Left ventricle myocardium inferior (tissue), 1 donor: Measurements from ENCODE around the gene LAMTOR2. TPM values are rescaled to one million over a fixed set of nuclear protein-coding genes. Genes with fewer than 3 reads are reported as not detected.

Source experiments
- DNase-seq: peaks from one replicate; pipeline ENCODE4 v3.0.0-alpha.2; 2020
- H3K27ac ChIP-seq: fragments of 200-600 bp; replicated peaks from 2 replicates; pipeline ENCODE4 v1.8.0; 2021
- H3K27me3 ChIP-seq: fragments of 200-600 bp; 2 replicates; pipeline ENCODE4 v1.8.0; 2021; ENCODE audit warnings: low read depth
- H3K36me3 ChIP-seq: fragments of 200-600 bp; 2 replicates; pipeline ENCODE4 v1.8.0; 2021
- H3K4me1 ChIP-seq: fragments of 200-600 bp; 2 replicates; pipeline ENCODE4 v1.8.0; 2021
- H3K4me3 ChIP-seq: fragments of 200-600 bp; 2 replicates; pipeline ENCODE4 v1.8.0; 2021; ENCODE audit warnings: mild to moderate bottlenecking, moderate library complexity
- H3K9me3 ChIP-seq: fragments of 200-600 bp; replicated peaks from 2 replicates; pipeline ENCODE4 v1.8.0; 2021
- intact Hi-C: fragments of 100-400 bp; cut with micrococcal nuclease; formaldehyde crosslinking; loops from one replicate; pipeline ENCODE4 v1.11.0; 2022
- total RNA-seq: library from RNA; stranded (reverse); fragmentation: NEBNext Ultra II Directional; extraction: Animal tissue kit (Norgen Biotek cat#: 25700); gene quantifications from one replicate; pipeline ENCODE4 v1.2.1, GENCODE V29; 2021
- TF ChIP-seq, protein P1 (sequence below): fragments of 200-600 bp; IDR thresholded peaks from 2 replicates; pipeline ENCODE4 v1.8.0; 2021; ENCODE audit warnings: antibody characterized with exemption, mild to moderate bottlenecking, borderline replicate concordance
- donor health status: DM: no; HTN: yes; CAD: no; lungs with severe emphysema.

Gene LAMTOR2
- total RNA-seq, 1 donor from 2014 or later, result 55.0 TPM

DNA sequence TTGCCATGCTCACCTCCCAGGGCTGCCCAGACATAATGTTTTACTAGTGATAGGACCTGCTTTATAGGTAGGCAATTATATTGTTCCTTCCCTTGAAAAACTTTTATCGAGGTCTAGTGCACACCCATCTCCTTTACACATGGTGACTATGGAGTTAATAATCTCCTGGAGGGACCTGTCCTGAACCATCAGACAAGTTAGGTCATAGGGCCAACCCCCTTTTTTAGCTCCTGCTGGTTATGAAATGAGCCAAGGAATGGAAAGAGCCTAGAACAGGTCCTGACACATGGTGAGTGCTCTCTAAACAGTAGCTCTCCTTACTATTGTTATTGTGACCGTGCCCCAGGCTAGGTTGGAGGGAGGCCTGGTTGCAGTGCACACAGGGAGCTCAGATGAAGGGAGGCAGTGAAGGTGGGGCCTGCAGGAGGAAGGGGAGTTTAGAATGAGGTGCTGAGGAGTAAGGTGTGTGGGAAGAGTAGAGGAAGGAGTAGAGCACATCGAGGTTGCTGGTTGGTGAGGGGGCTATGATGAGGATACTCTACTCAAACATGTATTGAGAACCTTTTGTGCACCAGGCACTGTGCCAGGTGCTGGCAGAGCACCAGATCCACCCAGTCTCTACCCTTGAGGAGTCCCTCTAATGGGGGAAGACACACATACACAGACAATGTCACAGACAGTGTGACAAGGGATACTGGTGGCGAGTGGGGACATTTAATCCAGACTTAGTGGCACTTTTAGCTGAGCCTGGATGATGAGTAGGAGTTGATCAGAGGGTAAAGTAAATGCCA lies 45.8 kb downstream of the LAMTOR2 start:
- Histone ChIP-seq H3K4me1 (peaks cover 76% of the 10 kb centered on the region), H3K27ac (peak overlapping the region; percentile 14), H3K36me3 (no peaks in the 10 kb centered on the region), H3K9me3 (no peaks in the 10 kb centered on the region), H3K4me3 (no peak overlapping the region), H3K27me3 (no peaks in the 10 kb centered on the region)
- no peak for DNase-seq
- TF ChIP-seq, protein P1, sequence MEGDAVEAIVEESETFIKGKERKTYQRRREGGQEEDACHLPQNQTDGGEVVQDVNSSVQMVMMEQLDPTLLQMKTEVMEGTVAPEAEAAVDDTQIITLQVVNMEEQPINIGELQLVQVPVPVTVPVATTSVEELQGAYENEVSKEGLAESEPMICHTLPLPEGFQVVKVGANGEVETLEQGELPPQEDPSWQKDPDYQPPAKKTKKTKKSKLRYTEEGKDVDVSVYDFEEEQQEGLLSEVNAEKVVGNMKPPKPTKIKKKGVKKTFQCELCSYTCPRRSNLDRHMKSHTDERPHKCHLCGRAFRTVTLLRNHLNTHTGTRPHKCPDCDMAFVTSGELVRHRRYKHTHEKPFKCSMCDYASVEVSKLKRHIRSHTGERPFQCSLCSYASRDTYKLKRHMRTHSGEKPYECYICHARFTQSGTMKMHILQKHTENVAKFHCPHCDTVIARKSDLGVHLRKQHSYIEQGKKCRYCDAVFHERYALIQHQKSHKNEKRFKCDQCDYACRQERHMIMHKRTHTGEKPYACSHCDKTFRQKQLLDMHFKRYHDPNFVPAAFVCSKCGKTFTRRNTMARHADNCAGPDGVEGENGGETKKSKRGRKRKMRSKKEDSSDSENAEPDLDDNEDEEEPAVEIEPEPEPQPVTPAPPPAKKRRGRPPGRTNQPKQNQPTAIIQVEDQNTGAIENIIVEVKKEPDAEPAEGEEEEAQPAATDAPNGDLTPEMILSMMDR, result no peak
- intact Hi-C loops, result no loop called here

DNA sequence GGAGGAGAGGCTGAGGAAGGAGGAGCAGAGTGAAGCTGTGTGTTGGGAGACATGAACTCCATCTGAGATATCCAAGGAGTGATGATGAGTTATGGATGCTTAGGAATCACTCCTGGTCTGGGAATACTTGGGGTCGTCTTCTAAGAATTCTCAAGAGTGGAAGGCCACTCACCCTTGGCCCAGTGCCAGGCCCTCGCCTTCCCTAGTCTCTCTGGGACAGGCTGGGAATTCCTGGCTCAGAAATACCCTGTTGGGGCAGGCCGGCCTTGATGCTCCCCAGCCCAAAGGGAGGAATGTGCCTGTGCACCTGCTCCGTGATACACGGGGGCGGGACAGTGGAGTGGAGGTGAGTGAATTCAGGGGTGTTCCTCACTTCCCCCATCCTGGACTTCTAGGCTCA lies 47.3 kb downstream of the LAMTOR2 start:
- Histone ChIP-seq H3K9me3 (no peaks in the 10 kb centered on the region), H3K4me1 (peaks cover 76% of the 10 kb centered on the region), H3K27ac (peak overlapping the region; percentile 98), H3K36me3 (no peaks in the 10 kb centered on the region), H3K4me3 (no peak overlapping the region), H3K27me3 (no peaks in the 10 kb centered on the region)
- DNase-seq, result peak; percentile 49
- TF ChIP-seq, protein P1, result no peak
- intact Hi-C loops, result no loop called here

DNA sequence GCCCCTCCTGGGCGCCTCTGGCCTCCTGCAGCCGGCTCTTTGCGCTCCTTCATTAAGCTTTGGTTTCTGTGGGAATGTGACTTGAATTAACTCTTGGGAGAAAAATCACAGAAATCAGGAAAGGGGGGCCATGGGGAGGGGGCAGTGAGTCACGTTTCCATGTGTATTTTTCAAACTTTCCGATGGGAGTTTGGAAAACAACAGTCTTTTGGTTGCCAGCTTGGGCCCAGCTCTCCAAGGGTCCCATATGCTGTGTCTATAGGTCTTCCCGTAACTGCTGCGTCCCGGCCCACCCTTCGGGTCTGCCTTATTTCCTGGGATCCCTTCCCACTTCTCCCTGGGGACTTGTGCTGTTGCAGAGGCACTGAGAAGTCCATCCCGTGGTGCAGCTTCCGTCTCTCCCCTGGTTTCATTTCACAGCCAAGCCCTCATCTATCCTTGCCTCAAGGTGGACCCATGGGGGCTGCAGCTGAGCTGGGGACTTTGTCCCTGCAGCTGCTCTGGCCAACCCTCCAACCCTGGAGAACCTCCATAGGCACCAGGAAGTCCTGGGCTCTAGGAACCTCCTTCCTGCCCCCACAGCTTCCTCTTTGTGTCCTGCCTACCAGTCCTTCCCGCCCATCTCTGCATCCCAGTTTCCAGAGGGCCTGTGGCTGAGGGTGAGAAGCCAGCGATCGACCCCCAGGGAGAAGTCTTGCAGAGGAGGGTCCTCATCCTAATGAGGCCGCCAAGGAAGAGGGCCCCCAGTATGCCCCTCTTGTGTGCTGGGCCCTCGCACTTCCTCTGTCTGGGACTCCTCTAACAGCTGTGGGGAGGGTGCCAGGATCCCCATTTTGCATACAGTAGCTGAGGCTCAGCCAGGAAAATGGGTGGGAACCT lies 48.3 kb downstream of the LAMTOR2 start:
- TF ChIP-seq, protein P1, result no peak
- H3K27ac ChIP-seq, result peak overlapping the region; percentile 98
- no peaks in the 10 kb centered on the region for H3K27me3 ChIP-seq
- H3K9me3 ChIP-seq, result no peaks in the 10 kb centered on the region
- H3K4me3 ChIP-seq, result peak overlapping the region; percentile 28
- H3K36me3 ChIP-seq, result no peaks in the 10 kb centered on the region
- H3K4me1 ChIP-seq, result peaks cover 78% of the 10 kb centered on the region
- intact Hi-C loops, result no loop called here
- DNase-seq, result no peak

DNA sequence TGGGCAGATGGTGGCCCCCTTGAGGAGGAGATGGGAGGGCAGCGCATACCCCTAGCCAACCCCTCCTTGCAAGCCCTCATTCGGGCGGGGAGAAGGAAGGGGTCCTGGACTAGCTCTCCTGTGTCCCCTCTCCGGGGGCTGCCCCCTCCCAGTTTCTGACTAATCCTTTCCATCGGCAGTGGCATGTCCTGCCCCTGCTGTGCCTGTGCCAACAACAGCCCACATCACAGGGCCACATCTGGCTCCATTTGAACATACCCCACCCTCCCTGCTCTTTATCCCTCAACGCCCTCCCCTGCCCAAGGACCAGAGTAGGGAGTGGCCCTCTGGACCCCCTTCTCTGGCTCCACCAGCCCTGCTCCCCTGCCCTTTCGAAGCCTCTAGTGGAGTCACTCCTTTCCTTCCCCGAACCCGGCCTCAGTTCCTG lies 49.0 kb downstream of the LAMTOR2 start:
- Histone ChIP-seq H3K9me3 (no peaks in the 10 kb centered on the region), H3K4me1 (peaks cover 84% of the 10 kb centered on the region), H3K36me3 (no peaks in the 10 kb centered on the region), H3K27me3 (no peaks in the 10 kb centered on the region), H3K27ac (peak overlapping the region; percentile 98), H3K4me3 (peak overlapping the region; percentile 28)
- no peak for DNase-seq
- intact Hi-C loops, result no loop called here
- TF ChIP-seq, protein P1, result no peak

DNA sequence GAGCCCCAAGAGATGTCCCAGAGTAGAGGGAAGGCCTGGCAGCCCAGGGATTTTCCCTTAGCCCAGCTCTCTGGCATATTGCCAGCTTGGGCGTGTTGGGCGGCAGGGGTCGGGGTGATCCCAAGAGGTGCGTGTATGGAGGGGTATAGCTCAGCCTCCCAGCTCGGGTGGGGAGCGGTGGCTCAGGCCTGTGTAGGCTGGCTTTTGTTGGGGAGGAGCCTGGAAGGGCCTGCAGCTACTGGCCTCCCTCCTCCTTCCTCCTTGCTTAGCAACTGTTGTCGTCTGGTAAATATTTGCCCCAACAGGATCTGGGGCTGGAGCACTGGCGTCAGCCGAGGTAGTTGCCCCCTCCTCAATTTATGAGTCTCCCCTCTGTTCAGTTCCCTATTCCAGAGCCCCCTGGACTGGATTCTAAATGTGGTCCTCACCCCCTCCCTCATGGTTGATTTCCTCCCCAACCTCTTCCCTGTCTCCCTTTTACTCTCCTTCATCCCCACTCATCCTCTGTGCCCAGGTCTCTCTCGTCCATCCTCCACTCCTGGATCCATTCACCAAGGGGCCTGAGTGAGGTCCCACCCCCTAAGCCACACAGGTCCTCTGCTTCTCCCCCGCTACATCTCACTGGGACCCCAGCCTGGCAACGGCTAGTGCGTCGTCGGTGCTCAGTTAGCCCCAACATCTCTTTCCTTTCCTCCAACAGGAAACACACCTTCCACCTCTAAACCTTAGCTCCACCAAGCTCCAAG lies 49.7 kb downstream of the LAMTOR2 start:
- Histone ChIP-seq H3K27me3 (no peaks in the 10 kb centered on the region), H3K4me1 (peaks cover 86% of the 10 kb centered on the region), H3K36me3 (no peaks in the 10 kb centered on the region), H3K9me3 (no peaks in the 10 kb centered on the region), H3K27ac (peak overlapping the region; percentile 98), H3K4me3 (peak overlapping the region; percentile 28)
- TF ChIP-seq, protein P1, result no peak
- intact Hi-C loops, result no loop called here
- DNase-seq, result peak; percentile 69
